ENCODE results near the gene SH3GLB1. TPM values are rescaled to one million over a fixed set of nuclear protein-coding genes. Genes with fewer than 3 reads are reported as not detected.

The SH3GLB1 gene
- total and polyA plus RNA-seq, 9 of the 15 experiments (the other 6 are each of a cell fraction or from before 2014, with no cell fraction given), result 8.6 to 34.2 (median 24.2) TPM

GRCh38 chr1:86754265-86754974, 50.0 kb downstream of the SH3GLB1 start:
- H3K27me3 ChIP-seq (ENCODE audit: control insufficient read depth in 2 of 2, insufficient read depth in 2 of 2, low read length in 2 of 2), result peaks cover 3 to 19% of the 10 kb centered on the region in 2 experiments; a peak in 4 of 5 replicates
- no peaks in the 10 kb centered on the region for H3K9me1 ChIP-seq (ENCODE audit: control insufficient read depth, insufficient read depth, low read length)
- H3K36me3 ChIP-seq (ENCODE audit: control insufficient read depth, insufficient read depth, low read length), result no peaks in the 10 kb centered on the region
- no TSS peak for BruUV-seq (replicated peaks)
- intact Hi-C loops (cut with micrococcal nuclease) (loop anchor here (5.0 kb wide), 1 partner anchor 252 kb away; no protein-coding TSS in a partner anchor), in situ Hi-C loops (cut with MboI) (no loop called here)
- H3K9me3 ChIP-seq (replicated peaks; ENCODE audit: control insufficient read depth, insufficient read depth, low read depth, low read length), result no peaks in the 10 kb centered on the region
- 0 out of 2 replicates have a peak, but pooled peaks cover 2% of the 10 kb centered on the region for H4K20me1 ChIP-seq (replicated peaks; ENCODE audit: control insufficient read depth, insufficient read depth, low read length)
- H3K4me1 ChIP-seq (replicated peaks in 1 of 2; ENCODE audit: control insufficient read depth in 2 of 2, insufficient read depth in 2 of 2, low read length in 2 of 2), result peaks cover 4 to 7% of the 10 kb centered on the region in 2 experiments; a peak in 2 of 5 replicates
- no peak for DNase-seq (ENCODE audit: extremely low read depth in 1 of 4, low spot score in 3 of 4)
- ATAC-seq, result peak; percentile 59
- FAIRE-seq, result no peak
- no peak overlapping the region for H2AFZ ChIP-seq (ENCODE audit: low read depth, low read length)
- H3K4me2 ChIP-seq (ENCODE audit: insufficient read depth, low read length), result no peak overlapping the region
- ChIA-PET POLR2A (interaction anchor here (0.9 to 1.6 kb wide), 3 partner anchors 9 to 291 kb away, joined by 3 to 6 read pairs (median 3); no protein-coding TSS in a partner anchor), CTCF (ENCODE audit: low intra/inter-chr PET ratio) (interaction anchor here (0.5 kb wide), 1 partner anchor 270 kb away, joined by 6 read pairs; no protein-coding TSS in a partner anchor)
- no peak overlapping the region for H3K27ac ChIP-seq (ENCODE audit: extremely low read depth, low read depth, low read length)
- H3K79me2 ChIP-seq (ENCODE audit: control insufficient read depth, insufficient read depth, low read length), result no peaks in the 10 kb centered on the region
- no peak overlapping the region for H3K9ac ChIP-seq (ENCODE audit: insufficient read depth in 1 of 2, low read depth in 2 of 2, low read length in 2 of 2)
- H3K4me3 ChIP-seq, result no peak overlapping the region
- 9% methylated on average over 3 of the region's 4 CpGs for WGBS (ENCODE audit: insufficient coverage, low coverage, missing lambda C conversion rate)
- TF ChIP-seq ZNF507 (tag; conservative IDR thresholded peaks at IDR 0.05) (no peak), ELF2 (CRISPR knock-in tag; IDR thresholded peaks at IDR 0.05) (no peak), CREM (IDR thresholded peaks at IDR 0.05; ENCODE audit: low read depth) (no peak), THAP12 (CRISPR knock-in tag; IDR thresholded peaks at IDR 0.05) (no peak), MTF1 (CRISPR knock-in tag; IDR thresholded peaks at IDR 0.05; ENCODE audit: borderline replicate concordance) (no peak), ZNF436 (CRISPR knock-in tag; IDR thresholded peaks at IDR 0.05) (no peak), THAP7 (CRISPR knock-in tag; IDR thresholded peaks at IDR 0.05) (no peak), ZNF431 (CRISPR knock-in tag; IDR thresholded peaks at IDR 0.05) (no peak), RAD21 (CRISPR knock-in tag; conservative IDR thresholded peaks at IDR 0.05 in 1 of 2, IDR thresholded peaks at IDR 0.05 in 1 of 2) (no peak), SMARCE1 (IDR thresholded peaks at IDR 0.05) (no peak), TEAD1 (CRISPR knock-in tag; IDR thresholded peaks at IDR 0.05) (no peak), MLLT1 (IDR thresholded peaks at IDR 0.05) (no peak), ZNF324 (CRISPR knock-in tag; IDR thresholded peaks at IDR 0.05) (no peak), ZFP36 (IDR thresholded peaks at IDR 0.05; ENCODE audit: low read depth, low read length, partially characterized antibody) (no peak), BHLHE40 (IDR thresholded peaks at IDR 0.05; ENCODE audit: low read length) (no peak), BRD9 (IDR thresholded peaks at IDR 0.05; ENCODE audit: low read depth, partially characterized antibody) (no peak), ESRRA (IDR thresholded peaks at IDR 0.05; ENCODE audit: borderline replicate concordance, low read depth) (no peak), ZKSCAN3 (CRISPR knock-in tag; IDR thresholded peaks at IDR 0.05) (no peak), STAT5B (CRISPR knock-in tag; IDR thresholded peaks at IDR 0.05) (no peak)

Data from K562 (cell line).